Stimulated activated CD4-positive, alpha-beta T cell treated with anti-CD3 and anti-CD28 coated beads, Interleukin-2, amount 100 ng/mL, for 4 hours (primary cell): ENCODE results near the gene EHD4.

Source experiments
- DNase-seq: peaks from one replicate; pipeline ENCODE4 v3.0.0-alpha.2; 2020; ENCODE audit warnings: low read depth

EHD4 gene

DNA sequence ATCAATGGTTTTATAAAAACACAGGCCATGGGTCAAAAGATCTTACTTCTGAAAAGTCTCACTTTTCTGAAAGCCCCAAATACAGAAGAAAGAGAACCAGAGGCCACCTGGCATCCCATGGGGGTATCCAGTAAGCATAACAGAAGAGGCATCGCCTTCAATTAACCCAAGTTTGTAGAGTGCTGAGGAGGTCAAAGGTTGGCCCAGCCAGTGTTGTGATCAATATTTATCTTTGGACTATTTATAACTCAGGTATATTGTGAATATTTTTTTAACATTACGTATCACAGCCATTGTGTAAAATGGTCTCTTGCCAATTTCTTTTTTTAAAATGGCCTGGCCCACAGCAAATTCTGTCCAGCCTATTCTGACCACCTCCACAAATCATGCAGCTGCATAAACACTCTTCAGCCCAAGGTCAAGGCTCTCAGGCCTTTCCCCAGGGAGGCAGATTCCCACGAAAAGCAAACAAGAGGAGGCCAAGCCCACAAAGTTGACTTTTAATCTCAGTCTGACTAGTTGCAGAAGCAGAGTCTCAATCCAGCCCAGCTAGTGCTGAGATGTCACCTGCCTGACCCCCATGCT, 52.3 kb downstream of the EHD4 start:
- DNase-seq = no peak

DNA sequence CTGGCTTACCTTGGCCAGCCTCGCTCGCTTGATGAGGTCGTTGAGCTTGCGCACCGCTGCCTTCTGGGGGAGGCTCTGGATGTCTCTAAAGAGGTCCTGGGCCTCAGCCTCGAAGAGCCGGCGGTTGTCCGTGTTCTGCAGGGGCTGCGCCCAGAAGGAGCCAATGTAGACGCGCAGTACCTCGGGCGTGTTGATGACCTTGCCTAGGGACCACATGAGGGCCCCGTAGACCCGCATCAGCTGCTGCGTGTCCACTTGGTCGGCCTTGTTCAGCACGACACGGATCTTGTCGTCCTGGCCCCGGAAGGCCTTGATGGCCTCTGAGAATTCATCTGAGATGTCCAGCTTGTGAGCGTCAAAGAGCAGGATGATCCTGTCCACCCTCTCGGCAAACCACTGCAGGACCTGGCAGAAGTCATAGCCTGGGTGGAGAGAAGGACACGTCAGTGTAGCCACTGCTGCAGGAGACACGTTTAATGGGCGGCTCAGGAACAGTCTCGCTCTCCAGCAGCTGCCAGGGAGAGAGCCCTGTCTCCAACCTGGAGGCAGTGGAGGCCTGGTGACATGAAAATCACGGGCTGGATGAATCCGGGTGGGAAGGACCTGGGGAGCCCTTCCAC, 53.0 kb downstream of the EHD4 start:
- no peak for DNase-seq

DNA sequence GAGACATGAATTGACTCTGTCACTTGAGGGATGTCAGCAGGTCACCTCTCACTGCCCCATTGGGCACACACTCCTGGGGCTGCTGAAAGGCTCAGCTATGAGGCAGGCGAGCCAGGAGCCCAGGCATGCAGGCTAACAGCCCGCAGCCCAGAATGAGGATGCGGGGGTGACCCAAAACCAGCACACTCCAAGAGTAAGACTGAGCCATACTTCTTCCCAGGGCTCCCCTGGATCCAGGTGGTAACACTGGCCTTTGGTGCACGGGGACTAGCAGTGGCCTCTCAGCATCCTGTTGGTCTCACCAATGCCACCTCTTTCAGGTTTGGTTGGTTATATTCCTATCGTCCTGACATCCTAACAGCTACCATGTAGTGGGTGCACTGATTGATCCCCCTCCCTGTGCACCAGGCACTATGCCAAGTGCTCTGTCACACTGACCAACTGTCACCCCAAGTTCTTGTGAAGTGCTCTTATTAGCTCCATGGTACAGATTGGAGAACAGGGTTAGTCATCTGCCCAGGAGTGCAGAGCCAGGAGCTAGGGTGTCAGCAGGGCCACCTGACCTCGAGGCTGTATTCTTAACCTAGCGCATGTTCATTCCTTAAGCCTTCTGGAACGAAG, 53.7 kb downstream of the EHD4 start:
- no peak for DNase-seq

DNA sequence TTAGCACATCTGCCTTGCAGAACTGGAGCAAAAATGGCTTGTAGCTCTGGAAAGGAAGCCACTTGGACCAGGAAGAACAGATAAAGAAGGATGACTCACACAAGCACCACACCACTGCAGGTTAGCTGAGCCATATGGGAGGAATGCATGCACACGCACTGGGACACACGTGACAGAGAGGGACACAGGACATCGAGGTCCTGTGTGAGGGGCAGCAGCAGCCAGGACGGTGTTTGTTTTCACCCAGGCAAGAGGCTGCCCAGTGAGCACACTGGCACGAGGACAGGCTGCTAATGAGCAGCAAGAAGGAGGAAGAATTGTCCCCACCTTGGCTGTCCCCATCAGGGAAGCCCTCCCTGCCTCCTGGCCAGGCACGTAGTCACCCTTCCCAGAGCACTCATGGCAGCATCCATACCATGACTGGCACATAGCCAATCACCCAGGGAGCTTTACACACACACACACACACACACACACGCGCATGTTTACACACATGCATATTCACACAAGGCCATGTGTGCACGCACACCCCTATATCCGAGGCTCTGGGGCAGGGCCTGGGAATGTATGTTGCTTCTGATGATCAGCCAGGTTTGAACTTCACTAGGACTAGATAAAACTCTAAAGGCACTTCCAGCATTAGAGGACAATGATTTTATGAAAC, 54.5 kb downstream of the EHD4 start:
- no peak for DNase-seq

DNA sequence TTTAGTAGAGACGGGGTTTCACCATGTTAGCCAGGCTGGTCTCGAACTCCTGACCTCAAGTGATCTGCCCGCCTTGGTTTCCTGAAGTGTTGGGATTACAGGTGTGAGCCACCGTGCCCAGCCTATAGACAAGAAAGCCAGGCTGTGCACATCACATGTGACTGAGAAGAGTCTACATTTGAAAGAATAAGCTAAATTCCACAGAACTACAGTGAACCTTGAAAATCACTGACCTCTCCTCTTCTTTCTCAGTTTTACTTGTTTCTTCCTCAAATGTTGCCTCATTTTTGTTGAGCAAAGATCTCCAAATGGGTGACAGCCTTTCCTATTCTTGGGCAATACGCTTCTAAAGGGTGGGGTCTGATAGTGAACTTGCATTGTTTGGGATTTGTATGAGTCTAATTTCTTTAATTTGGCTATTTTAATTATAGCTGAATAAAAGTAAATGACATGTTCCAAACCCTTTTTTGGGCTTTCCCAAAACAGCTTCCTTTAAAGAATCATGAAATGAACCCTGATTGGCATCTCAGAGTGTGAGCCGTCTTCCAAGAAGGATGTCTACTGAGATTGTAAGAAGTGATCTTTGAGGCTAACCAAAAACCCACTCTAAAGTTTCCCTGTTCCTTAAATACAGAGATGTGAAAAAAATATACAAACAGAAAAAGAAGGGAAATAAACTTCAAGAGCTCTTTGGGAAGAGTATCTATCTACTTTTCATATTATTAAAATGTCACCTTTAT, 56.9 kb downstream of the EHD4 start:
- DNase-seq = no peak

DNA sequence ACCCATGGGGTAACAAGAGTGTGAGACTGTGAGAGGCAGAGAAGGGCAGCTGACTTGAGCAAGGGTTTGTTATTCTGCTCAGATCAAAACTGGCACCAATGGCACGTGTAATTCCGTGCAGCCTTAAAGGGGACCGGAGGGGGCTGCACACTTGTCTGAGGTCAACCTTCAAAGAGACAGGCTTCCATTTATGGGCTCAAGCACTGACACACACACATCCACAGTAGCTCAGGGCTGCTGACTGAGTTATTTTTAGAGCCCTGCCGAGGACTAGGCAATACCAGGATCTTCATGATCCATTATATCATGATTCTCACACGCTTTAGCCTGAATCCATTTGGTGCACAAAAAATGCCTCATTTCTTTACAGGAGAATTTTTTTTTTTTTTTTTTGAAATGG, 57.9 kb downstream of the EHD4 start:
- DNase-seq = no peak

DNA sequence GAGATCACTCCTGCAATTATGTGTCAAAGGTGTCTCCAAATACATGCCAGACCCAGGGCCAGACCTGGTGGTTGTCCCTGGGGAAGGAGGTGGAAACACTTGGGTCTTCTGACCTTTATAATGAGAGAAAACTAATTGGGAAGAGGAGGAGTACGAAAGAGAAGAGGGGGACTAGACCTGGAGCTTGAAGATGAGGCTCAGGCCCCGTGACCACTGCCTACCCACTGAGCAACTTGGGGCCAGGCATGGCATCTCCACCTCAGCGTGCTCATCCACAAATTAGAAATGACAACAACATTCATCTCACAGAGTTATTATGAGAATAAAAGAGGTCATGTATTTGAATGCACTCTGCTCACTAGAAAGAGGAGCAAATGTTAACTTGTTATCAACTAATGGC, 59.1 kb downstream of the EHD4 start:
- no peak for DNase-seq

DNA sequence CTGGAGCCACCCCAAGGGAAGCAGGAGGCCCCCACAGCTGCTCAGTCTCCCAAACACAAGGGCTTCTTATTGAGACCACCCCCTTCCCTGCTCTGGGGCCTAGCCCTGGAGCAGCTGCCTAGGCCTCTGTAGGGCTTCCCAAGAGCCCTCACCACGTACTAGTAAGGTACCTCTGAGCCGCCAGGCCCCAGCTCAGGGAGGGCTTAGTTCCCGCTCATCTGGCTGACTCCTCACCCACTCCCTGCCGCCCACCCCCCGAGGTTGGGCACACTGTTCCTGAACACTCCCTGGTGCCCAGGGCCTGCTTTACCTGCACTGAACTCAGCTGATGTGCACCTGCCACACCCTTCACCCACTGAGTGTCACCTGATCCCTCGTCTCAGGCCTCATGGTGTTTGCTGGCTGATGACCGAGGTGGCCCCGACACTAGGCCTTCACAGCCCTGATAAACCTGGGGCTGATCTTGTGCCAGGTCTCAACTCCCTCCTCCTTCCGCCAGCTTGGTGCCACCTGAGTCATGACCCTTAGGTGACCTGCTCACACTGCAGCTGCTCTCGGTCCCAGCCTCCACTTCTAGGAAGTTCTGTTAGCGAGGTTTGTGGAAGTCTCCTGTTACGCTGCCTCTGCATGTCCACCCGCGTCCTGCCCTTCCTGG, 60.5 kb downstream of the EHD4 start:
- no peak for DNase-seq

DNA sequence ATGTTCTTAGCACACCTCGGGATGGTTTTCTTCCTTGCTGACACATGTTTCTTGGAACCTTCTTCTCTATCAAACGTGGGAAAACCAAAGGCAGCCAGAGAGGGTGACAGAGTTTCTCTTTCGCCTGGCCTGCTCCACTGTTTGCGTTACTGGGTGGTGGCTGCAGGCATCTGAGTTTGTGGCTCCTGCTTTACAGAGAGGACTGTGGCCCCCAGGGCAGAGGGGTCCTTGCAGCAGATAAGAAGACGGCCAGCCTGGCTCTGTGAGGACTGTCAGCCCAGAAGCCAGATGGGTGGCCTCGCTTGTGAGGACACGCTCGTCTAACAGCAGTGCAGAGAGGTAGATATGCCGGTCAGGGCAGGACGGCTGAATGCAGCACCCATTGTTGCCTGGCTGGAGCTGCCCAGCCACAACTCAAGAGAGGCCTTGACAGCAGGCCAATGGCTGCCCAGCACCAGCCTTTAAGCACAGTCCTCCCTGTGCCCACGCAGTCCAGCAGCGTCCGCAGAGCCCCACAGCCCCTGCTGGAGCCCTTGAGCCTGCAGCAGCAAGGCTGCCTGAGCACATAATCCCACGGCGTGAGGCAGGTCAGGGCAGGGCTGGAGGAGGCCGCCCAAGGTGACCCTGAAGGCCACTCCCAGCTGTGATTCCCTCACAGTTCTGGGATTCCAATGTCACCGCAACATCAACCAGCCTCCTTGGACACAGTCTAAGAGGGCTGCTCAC, 63.5 kb downstream of the EHD4 start:
- DNase-seq = no peak

DNA sequence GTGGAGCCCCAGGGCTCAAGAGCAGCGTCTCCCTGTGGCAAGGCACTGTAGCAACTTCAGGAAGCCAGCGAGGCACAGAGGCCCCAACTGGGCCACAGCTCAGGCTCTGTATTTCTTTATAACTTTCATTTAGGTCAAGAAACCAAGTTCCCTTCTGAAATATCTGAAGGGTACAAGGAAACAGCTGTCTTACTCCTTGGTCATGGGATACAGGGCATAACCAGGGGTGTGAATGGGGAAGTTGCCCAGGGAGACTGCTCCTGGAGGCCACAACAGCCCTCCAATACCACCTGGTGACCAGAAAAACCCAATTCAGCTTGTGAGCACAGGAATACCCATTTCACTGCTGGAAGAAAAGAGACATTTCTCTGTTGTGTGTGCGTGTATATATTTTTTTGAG, 65.2 kb downstream of the EHD4 start:
- no peak for DNase-seq

DNA sequence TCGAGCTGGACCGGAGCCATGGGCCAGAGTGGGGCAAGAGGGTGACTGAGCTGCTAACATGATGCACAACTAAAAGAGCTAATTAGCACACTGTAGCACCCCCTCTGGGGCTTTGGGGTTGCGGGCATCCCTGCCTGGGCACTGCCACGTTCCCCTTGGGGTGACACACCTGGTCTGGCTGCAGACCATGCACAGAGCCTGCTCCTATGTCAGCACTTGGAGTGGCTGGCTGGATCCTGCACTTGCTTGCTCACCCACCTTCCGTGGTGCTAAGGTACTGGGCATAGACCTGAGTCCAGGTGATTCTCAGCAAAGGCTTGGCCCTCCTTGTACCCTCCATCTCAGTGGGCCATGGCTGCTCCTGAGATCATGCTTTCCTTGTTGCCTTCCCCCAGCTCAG, 65.7 kb downstream of the EHD4 start:
- DNase-seq = no peak

DNA sequence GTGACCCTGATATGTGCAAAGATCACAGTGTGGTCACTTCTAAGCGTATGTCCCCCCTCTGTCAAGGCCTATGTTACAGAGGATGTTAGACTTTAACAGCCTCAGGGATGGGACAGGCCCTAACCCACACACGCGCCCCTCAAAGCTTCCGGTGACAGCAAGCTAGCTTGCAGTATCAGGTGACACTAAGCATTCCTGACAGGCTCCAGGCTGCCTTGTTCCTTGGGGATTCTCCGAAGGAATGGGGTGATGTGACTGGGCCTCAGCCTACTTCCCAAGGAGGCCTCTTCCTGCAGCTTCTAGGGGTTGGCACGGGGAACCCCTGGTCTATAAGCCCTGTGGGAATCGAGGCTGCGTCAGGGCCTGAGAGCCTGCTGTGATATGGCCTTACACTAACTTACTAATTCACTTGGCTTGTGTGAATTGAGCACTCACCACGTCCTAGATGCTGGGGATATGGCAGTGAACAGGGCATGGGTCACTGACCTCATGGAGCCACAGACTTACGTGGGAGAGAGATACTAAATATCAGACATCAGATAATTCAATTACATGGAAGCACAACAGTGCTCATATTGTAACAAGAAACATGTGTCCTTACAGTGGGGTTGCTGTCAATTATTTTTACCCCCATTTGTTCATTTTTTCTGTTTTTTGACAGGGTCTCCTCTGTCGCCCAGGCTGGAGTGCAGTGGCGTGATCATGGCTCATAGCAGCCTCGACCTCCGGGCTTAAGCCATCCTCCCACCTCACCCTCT, 67.1 kb downstream of the EHD4 start:
- DNase-seq = no peak

DNA sequence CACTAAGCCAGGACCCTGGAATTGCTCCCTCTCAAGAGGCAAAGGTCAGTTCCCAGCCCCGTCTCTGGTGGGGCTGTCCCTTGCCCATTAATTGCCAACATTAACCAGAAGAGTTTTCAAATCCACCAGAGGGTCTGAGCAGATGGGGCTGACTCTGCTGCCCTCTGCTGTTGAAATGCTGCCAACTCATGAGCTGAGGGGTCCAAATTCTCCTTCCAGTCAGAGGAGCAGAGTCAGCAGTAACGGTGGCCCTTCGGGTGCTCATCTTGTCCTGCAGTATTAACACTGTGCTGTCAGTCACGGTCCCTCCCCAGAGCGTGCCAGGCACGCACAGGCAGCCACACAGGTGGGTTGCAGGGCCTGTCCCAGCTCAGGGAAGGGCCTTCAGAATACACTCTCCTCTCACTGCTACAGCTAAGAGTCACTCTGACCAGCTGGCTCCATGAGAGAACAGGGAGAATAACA, 67.8 kb downstream of the EHD4 start:
- peak; percentile 51 for DNase-seq

DNA sequence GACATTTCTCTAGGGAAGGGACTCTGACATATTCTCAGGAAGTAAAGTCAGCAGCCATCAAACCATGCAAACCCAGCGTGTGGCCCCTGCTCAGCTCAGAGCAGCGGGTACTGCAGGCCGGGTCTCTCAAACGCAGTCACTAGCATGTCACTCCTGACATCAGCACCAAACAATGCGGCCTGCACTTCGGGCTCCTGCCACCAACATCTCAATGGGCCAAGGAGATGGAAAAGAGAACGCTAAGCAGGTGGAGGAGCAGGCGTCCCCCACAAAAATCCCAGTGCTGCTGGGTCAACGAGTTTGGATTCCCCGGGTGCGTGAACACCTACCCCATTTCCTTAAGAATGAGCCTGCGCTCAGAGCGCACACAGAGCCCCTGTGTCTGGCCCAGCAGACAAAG, 68.6 kb downstream of the EHD4 start:
- DNase-seq = no peak

DNA sequence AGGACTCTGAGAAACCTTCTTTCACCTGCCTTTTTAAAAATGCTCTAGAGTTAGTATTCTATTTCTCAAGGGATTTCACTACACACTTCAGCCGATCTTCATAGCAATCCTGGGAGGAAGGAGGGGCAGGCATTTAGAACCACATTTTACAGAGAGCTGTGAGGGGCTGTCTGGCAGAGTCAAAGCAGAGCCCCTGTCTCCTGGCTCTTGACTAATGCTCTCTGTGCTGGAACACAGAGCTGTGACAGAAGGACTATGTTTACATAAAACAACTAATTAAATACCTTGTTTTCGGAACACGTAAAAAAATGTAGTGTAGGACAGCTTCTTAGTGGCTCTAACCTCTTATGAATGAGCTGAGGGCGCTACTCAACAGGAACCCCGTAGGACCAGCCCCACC, 70.9 kb downstream of the EHD4 start:
- no peak for DNase-seq

DNA sequence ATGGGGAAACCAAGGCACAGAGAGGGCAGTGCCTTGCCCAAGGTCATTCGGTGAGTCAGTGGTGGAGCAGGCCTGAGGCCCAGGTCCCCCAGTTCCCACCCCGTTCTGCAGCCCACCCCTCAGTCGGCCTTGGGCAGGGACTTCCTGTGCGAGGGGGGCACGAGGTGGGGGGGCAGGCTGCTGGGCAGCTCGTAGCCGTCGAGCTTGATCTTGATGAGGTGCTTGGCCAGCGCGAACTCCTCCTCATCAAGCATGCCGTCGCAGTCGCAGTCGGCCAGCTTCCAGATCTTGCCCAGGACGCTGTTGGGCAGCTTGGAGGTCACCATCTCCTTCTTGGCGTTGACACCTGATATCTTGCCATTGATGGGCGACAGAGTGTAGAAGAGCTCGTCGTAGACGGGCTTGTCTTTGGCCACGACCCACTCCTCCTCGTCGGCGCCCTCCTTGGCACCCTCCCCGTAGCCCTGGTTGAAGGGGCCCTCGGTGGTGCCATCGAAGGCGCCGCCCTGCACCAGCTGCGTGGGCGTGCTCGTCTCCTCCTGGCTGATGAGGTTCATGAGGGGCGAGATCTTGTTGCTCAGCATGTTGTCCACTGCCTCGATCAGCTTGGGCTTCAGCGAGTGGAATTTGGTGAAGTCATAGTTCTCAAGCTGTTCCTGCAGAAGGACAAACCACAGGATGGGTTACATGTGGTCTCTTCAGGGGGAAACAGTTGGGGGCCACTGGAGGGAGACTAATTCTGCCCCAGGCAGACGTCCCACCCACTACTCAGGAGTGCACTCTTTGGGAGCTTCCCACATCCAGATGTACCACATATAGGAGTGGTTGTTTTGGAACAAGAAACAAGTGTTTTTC, 71.6 kb downstream of the EHD4 start:
- no peak for DNase-seq

DNA sequence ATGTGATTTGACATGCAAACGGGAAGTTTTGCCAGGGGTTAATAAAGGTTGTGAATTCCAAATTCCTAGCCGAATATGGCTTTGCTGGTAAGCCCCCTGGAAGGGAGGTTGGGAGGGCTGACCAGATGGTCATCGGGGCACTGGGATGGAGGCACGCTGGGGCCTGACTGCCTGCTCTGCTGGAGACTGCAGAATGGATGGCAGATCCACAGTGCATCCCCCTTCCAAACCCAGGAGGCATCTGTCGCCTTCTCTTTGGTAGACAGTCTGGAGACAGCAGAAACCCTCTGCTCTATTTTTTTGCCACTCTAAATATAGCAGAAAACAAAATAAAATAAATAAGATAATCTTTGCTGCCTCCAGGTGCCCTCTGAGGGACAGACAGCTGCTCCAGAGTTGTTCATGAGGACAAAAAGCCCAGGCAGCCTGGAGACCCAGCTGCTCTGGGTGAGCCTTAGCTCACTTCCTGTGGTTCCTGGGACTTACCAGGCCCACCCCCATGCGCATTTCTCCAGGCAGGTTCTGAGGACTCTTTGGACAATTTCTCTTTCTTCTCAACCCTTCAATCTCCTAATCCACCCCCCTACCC, 72.4 kb downstream of the EHD4 start:
- no peak for DNase-seq

DNA sequence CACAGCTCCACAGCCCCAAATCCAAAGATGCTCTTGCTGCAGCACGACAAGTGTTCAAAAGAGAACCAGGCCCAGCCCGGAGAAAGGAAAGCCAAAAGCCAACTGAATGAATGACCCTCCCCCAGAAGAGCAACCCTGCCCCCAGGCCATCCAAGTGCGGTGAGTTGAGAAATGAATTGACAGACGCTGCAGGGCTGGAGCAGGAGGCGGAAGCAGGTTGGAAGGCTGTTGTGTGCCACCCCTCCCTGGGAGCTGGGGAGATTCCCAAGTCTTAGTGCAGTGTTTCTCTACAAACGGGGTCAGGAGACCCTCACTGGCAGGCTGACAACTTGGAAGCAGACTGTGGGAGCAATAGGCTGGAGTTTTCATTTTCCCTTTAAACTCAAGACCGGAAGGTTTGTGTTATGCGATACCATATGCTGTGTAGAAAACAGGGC, 75.0 kb downstream of the EHD4 start:
- no peak for DNase-seq

DNA sequence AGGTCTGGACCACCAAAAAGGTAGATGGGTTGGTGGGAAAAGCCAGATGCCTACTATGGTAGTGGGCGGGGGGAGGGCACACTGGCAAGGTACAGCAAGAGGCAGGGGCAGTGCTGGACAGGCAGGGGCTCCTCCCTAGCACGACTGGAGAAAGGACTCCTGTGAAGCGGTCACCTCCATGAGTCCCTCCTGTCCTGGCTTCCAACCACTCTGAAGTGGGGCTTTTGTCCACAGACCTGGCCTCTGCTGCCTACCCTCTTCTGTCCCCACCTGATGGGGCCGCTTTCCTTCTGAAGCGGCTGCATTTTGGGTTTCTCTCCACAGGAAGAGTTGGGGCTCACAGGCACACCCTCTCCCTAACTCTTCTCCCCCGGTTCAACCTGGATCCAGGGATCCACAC, 75.8 kb downstream of the EHD4 start:
- no peak for DNase-seq
